Tibial nerve (tissue), 4 donors: Measurements from ENCODE around the gene DEPDC1B. TPM values are rescaled to one million over a fixed set of nuclear protein-coding genes. Genes with fewer than 3 reads are reported as not detected.
A peak's percentile ranks its signal among the peaks of the same experiment; 100 is the strongest.

ENCODE experiments used
- DNase-seq, 2 donors: peaks; one replicate each; pipeline ENCODE4 v3.0.0-alpha.2; 2019; ENCODE audit warnings: low spot score in 2 of 2
- H3K27ac ChIP-seq, 4 donors: fragments of 200-600 bp; sonication (generic) in 3 of 4; one replicate each; pipeline ENCODE4 v1.5.1; 2017 to 2019; ENCODE audit warnings: mild to moderate bottlenecking in 1 of 4
- H3K27me3 ChIP-seq, 2 donors: fragments of 200-600 bp; sonication (generic) in 1 of 2; one replicate each; pipeline versions ENCODE4 v1.5.1 to v1.6.0; 2017 to 2019
- H3K36me3 ChIP-seq, 3 donors: fragments of 200-600 bp; sonication (generic); one replicate each; pipeline ENCODE4 v1.5.1; 2018 to 2019
- H3K4me1 ChIP-seq, 4 donors: fragments of 200-600 bp; sonication (generic) in 3 of 4; one replicate each; pipeline ENCODE4 v1.5.1; 2017 to 2019
- H3K4me3 ChIP-seq, 4 donors: fragments of 200-600 bp; sonication (generic) in 3 of 4; one replicate each; pipeline ENCODE4 v1.5.1; 2017 to 2019; ENCODE audit warnings: mild to moderate bottlenecking in 1 of 4, moderate library complexity in 1 of 4
- H3K9me3 ChIP-seq, 4 donors: fragments of 200-600 bp; sonication (generic) in 3 of 4; one replicate each; pipeline ENCODE4 v1.5.1; 2017 to 2019
- EP300 ChIP-seq, 2 donors: sonication (generic); formaldehyde crosslinking; IDR thresholded peaks; one replicate each; pipeline ENCODE4 v1.6.1; 2017; ENCODE audit warnings: antibody characterized with exemption in 2 of 2, mild to moderate bottlenecking in 1 of 2
- POLR2A ChIP-seq, 2 donors: fragments of 450-650 bp; IDR thresholded peaks; one replicate each; pipeline ENCODE4 v1.6.1; 2017; ENCODE audit warnings: antibody characterized with exemption in 2 of 2, mild to moderate bottlenecking in 2 of 2, moderate library complexity in 2 of 2
- WGBS, 2 donors: methylation state at CpG; one replicate each; pipeline ENCODE4 v1.1.5; 2018; 5-methylcytosine and 5-hydroxymethylcytosine counted together
- total RNA-seq, 4 donors: library from RNA; depleted of rRNA; stranded (reverse); fragments of >200 nt; gene quantifications; one replicate each; pipeline ENCODE4 v1.1.0, GENCODE V29; 2016
- TF ChIP-seq, protein P1 (sequence below), 5 experiments: fragments of 200-600 bp in 3 of 5; fragments of 450-650 bp in 2 of 5; sonication (generic) in 3 of 5; IDR thresholded peaks; one replicate each; pipeline ENCODE4 v1.5.1; 2016 to 2019; ENCODE audit warnings: antibody characterized with exemption in 5 of 5, mild to moderate bottlenecking in 3 of 5, moderate library complexity in 2 of 5

The DEPDC1B gene
- total RNA-seq, 4 donors from 2014 or later = 2.2 to 5.7 (median 4.4) TPM

GRCh38 chr5:60670749-60671148 is 29.2 kb downstream of the DEPDC1B start:
- 94 to 100% methylated on average over 2 of the region's 2 CpGs for WGBS, 2 donors
- DNase-seq = no peak
- H3K27me3 ChIP-seq = no peaks in the 10 kb centered on the region
- no peaks in the 10 kb centered on the region for H3K36me3 ChIP-seq
- no peak for TF ChIP-seq POLR2A (IDR thresholded peaks at IDR 0.05)
- TF ChIP-seq, protein P1, sequence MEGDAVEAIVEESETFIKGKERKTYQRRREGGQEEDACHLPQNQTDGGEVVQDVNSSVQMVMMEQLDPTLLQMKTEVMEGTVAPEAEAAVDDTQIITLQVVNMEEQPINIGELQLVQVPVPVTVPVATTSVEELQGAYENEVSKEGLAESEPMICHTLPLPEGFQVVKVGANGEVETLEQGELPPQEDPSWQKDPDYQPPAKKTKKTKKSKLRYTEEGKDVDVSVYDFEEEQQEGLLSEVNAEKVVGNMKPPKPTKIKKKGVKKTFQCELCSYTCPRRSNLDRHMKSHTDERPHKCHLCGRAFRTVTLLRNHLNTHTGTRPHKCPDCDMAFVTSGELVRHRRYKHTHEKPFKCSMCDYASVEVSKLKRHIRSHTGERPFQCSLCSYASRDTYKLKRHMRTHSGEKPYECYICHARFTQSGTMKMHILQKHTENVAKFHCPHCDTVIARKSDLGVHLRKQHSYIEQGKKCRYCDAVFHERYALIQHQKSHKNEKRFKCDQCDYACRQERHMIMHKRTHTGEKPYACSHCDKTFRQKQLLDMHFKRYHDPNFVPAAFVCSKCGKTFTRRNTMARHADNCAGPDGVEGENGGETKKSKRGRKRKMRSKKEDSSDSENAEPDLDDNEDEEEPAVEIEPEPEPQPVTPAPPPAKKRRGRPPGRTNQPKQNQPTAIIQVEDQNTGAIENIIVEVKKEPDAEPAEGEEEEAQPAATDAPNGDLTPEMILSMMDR (IDR thresholded peaks at IDR 0.05) = no peak
- no peak for TF ChIP-seq EP300 (IDR thresholded peaks at IDR 0.05)
- H3K27ac ChIP-seq = peak overlapping the region in 1 of 4 donors; percentile 12
- no peaks in the 10 kb centered on the region for H3K9me3 ChIP-seq
- H3K4me3 ChIP-seq = no peak overlapping the region
- no peaks in the 10 kb centered on the region for H3K4me1 ChIP-seq

DNA sequence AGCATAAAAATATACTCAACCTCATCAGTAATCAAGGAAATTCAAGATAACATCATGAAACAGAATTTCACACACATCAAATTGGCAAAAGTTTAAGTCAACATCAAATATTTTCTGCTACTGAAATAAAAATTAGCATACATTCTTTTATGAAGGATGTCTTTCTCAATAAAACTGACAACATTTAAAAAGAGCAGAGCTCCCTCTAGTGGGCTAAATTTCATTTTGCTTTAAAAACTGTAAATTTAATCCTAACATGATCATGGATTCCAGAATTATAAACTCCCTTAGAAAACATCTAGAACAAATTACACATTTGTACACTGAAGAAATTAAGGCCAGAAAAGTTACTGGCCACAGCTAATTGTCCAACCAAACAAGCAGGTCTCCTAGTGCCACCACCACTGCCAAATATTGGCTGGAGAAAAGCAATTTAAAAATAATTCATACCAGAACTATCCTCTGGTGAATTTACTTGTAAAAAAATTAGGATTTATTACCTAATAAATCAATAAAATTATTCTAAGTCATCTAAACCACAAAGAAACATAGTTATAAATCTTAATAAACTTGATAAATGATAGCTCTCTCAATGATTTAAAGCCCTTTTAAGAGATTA is 31.2 kb downstream of the DEPDC1B start:
- no peak overlapping the region for H3K27ac ChIP-seq
- no peaks in the 10 kb centered on the region for H3K9me3 ChIP-seq
- no peak for TF ChIP-seq POLR2A (IDR thresholded peaks at IDR 0.05)
- TF ChIP-seq, protein P1 (IDR thresholded peaks at IDR 0.05) = peak; percentile 31 to 53 (median 51)
- no peak for DNase-seq
- no peaks in the 10 kb centered on the region for H3K27me3 ChIP-seq
- no peak overlapping the region for H3K4me3 ChIP-seq
- H3K36me3 ChIP-seq = no peaks in the 10 kb centered on the region
- no peaks in the 10 kb centered on the region for H3K4me1 ChIP-seq

DNA sequence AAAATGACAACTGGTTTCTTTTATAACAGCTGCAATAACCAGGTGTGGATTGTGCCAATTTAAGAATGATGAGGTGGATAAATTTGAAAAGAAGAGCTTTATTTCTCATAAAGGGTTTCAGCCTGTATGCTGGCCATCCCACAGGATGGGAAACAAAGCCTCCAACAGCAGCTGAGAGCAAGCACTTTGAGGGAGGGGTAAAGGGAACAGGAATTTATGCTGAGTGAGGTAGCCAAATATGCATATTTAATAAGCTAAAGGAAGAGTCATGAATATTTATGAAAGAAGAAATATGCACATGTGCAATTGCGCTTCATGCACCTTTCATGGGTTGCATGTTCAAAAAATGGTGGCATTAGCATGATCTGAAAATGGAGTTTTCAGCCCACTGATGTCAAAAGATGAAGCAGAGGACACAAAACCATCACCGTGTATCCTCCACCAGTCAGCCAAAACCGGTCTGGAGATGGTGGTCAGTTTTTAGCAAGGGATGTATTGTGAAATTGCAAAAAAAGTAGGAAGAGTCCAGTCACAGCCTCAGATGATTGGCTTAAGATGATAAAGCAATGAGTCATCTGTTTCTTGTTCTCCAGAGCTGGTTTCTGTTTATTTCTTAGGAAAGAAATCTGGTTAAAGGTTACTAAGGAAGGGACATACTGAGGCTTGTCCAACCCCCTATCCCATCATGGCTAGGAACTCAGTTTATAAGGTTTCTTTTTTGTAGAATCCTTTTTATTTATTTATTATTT is 47.9 kb downstream of the DEPDC1B start:
- H3K9me3 ChIP-seq = peaks cover 0 to 14% (median 0%) of the 10 kb centered on the region in 4 donors
- no peak overlapping the region for H3K4me3 ChIP-seq
- no peak for DNase-seq
- TF ChIP-seq EP300 (IDR thresholded peaks at IDR 0.05) (no peak), POLR2A (IDR thresholded peaks at IDR 0.05) (no peak)
- TF ChIP-seq, protein P1 (IDR thresholded peaks at IDR 0.05) = no peak
- 80 to 89% methylated on average over 3 of the region's 3 CpGs for WGBS, 2 donors
- no peaks in the 10 kb centered on the region for H3K4me1 ChIP-seq
- H3K27me3 ChIP-seq = no peaks in the 10 kb centered on the region
- H3K36me3 ChIP-seq = no peaks in the 10 kb centered on the region
- no peak overlapping the region for H3K27ac ChIP-seq

GRCh38 chr5:60649288-60649917 is 50.6 kb downstream of the DEPDC1B start:
- Histone ChIP-seq H3K27ac (no peak overlapping the region), H3K27me3 (no peaks in the 10 kb centered on the region), H3K36me3 (no peaks in the 10 kb centered on the region), H3K4me3 (no peak overlapping the region), H3K4me1 (no peaks in the 10 kb centered on the region), H3K9me3 (no peaks in the 10 kb centered on the region)
- TF ChIP-seq, protein P1 (IDR thresholded peaks at IDR 0.05) = peak in 3 of 5 experiments; percentile 16 to 40 (median 37)
- no peak for TF ChIP-seq EP300 (IDR thresholded peaks at IDR 0.05)
- TF ChIP-seq POLR2A (IDR thresholded peaks at IDR 0.05) = no peak
- DNase-seq = no peak
- 15 to 23% methylated on average over 1 of the region's 1 CpG for WGBS, 2 donors

GRCh38 chr5:60648175-60648574 is 51.8 kb downstream of the DEPDC1B start:
- Histone ChIP-seq H3K27me3 (no peaks in the 10 kb centered on the region), H3K4me3 (no peak overlapping the region)
- TF ChIP-seq POLR2A (IDR thresholded peaks at IDR 0.05) = no peak
- TF ChIP-seq, protein P1 (IDR thresholded peaks at IDR 0.05) = no peak
- no peak for TF ChIP-seq EP300 (IDR thresholded peaks at IDR 0.05)

More at GRCh38 chr5:60648175-60648574, 51.8 kb downstream of the DEPDC1B start:
- 62 to 71% methylated on average over 2 of the region's 2 CpGs for WGBS, 2 donors
- Histone ChIP-seq H3K27ac (no peak overlapping the region), H3K9me3 (no peaks in the 10 kb centered on the region), H3K36me3 (no peaks in the 10 kb centered on the region), H3K4me1 (no peaks in the 10 kb centered on the region)
- no peak for DNase-seq
